Sigmoid colon (tissue), 7 donors: ENCODE results near the gene FOXP1. TPM values are rescaled to one million over a fixed set of nuclear protein-coding genes. Genes with fewer than 3 reads are reported as not detected.

ENCODE experiments used
- DNase-seq: peaks from one replicate; pipeline ENCODE4 v3.0.0-alpha.2; 2019
- H3K27ac ChIP-seq, 4 donors: fragments of 200-600 bp; sonication (generic); one replicate each; pipeline ENCODE4 v1.5.1; 2016 to 2019; ENCODE audit warnings: mild to moderate bottlenecking in 1 of 4
- H3K27me3 ChIP-seq, 3 donors: fragments of 200-600 bp; sonication (generic); one replicate each; pipeline ENCODE4 v1.5.1; 2019; ENCODE audit warnings: mild to moderate bottlenecking in 1 of 3
- H3K36me3 ChIP-seq, 4 donors: fragments of 200-600 bp; sonication (generic); one replicate each; pipeline ENCODE4 v1.5.1; 2016 to 2019
- H3K4me1 ChIP-seq, 4 donors: fragments of 200-600 bp; sonication (generic); one replicate each; pipeline ENCODE4 v1.5.1; 2017 to 2019
- H3K4me3 ChIP-seq, 4 donors: fragments of 200-600 bp; sonication (generic); one replicate each; pipeline ENCODE4 v1.5.1; 2017 to 2019; ENCODE audit warnings: mild to moderate bottlenecking in 2 of 4, moderate library complexity in 1 of 4
- H3K9me3 ChIP-seq, 4 donors: fragments of 200-600 bp in 3 of 4; sonication (generic) in 3 of 4; one replicate each; pipeline versions ENCODE4 v1.5.1 to v1.6.1; 2013 to 2019
- EP300 ChIP-seq, 4 donors: sonication (generic); formaldehyde crosslinking; IDR thresholded peaks; one replicate each; pipeline ENCODE4 v1.6.1; 2017; ENCODE audit warnings: antibody characterized with exemption in 4 of 4
- POLR2A ChIP-seq, 2 donors: fragments of 450-650 bp; IDR thresholded peaks; one replicate each; pipeline ENCODE4 v1.6.1; 2016; ENCODE audit warnings: antibody characterized with exemption in 2 of 2, mild to moderate bottlenecking in 2 of 2, moderate library complexity in 2 of 2
- POLR2AphosphoS5 ChIP-seq, 4 donors: sonication (generic); formaldehyde crosslinking; IDR thresholded peaks; one replicate each; pipeline ENCODE4 v1.6.1; 2017; ENCODE audit warnings: antibody characterized with exemption in 4 of 4
- WGBS, 2 donors: extraction: QIAGEN DNeasy Blood & Tissue Kit; methylation state at CpG; one replicate each; pipeline ENCODE4 v1.1.7; 2013; 5-methylcytosine and 5-hydroxymethylcytosine counted together
- intact Hi-C: fragments of 100-400 bp; cut with DNase I; formaldehyde crosslinking; loops from one replicate; pipeline ENCODE4 v1.15.1; 2023
- polyA plus RNA-seq, 3 donors: library from polyadenylated mRNA; stranded (reverse); fragments of 200-250 nt; gene quantifications; one replicate each; pipeline ENCODE4 v1.2.3, GENCODE V29; 2013
- total RNA-seq, 4 donors: library from RNA; depleted of rRNA; stranded (reverse); fragments of >200 nt; gene quantifications; one replicate each; pipeline ENCODE4 v1.1.0, GENCODE V29; 2016
- TF ChIP-seq, protein P1 (sequence below), 4 experiments: fragments of 450-650 bp in 3 of 4; fragments of 200-600 bp in 1 of 4; IDR thresholded peaks; one replicate each; pipeline ENCODE4 v1.5.1; 2016 to 2019; ENCODE audit warnings: antibody characterized with exemption in 4 of 4, mild to moderate bottlenecking in 3 of 4, moderate library complexity in 2 of 4
- donor health status: healthy with polysubstance abuse.
- donor health status: Bipolar disorder and iron deficiency.
- donor health status: healthy.

FOXP1 gene
- total and polyA plus RNA-seq, 7 donors: 13.8 to 232 (median 139) TPM

DNA sequence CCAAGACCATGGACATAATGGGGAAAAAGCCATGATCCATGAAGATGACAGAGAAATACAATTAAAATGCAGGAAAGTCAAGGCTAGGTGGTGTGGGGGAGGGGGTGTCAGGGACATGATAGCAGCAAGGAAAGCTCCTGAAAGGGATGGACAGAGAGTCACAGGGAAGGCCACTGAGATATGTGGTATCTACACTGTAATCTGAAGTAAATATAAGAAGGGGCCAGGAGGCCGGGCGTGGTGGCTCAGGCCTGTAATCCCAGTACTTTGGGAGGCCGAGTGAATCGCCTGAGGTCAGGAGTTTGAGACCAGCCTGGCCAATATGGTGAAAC, 62.5 kb downstream of the FOXP1 start:
- no peak for DNase-seq
- H3K9me3 ChIP-seq: no peaks in the 10 kb centered on the region
- peaks cover 0 to 30% (median 10%) of the 10 kb centered on the region in 4 donors for H3K4me1 ChIP-seq
- H3K36me3 ChIP-seq: no peaks in the 10 kb centered on the region
- H3K27me3 ChIP-seq: no peaks in the 10 kb centered on the region
- H3K4me3 ChIP-seq: no peak overlapping the region
- no peak for TF ChIP-seq POLR2AphosphoS5 (IDR thresholded peaks at IDR 0.05)
- intact Hi-C loops: no loop called here
- WGBS, 2 donors: 90 to 96% methylated on average over 4 of the region's 4 CpGs
- H3K27ac ChIP-seq: no peak overlapping the region

DNA sequence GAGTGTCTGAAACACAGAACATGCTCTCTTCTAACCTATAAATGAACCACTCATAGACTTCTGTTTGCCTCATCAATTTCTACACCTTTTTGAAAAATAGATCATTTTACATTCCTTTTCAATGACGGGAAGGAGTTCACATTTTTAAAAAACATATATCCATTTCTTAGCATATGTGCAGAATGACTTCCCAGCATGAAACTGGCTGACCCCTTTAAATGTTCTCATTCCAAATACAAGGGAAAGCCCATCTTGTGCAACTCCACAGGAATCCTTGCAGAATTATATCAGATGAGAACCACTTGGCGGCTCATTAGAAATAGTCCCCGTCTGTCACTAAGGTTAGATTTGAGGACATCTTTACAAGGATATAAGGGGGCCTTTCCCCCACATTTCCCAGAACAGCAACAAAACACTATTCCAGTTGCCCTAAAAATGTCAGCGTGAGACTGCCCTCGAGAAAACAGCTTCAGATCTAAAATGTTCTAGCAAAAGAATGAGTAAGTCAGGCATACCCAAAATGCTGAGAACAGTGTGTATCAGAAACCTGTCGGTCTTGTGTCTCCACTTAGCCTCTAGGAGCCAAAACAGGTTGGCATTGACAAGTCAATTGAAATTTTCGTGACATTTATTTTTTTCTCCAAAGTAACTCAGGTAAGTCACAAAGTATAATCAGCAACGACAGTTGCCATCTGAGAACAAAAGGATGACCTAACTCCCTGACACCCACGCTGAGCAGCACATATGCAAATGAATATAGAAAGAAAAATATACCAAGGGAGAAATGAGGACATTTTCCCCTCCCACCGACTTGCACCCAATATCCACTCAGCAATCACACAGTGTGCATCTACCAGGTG, 63.1 kb downstream of the FOXP1 start:
- H3K36me3 ChIP-seq: no peaks in the 10 kb centered on the region
- no peak overlapping the region for H3K4me3 ChIP-seq
- intact Hi-C loops: no loop called here
- WGBS, 2 donors: 85 to 93% methylated on average over 10 of the region's 10 CpGs
- DNase-seq: no peak
- TF ChIP-seq POLR2A (IDR thresholded peaks at IDR 0.05): no peak
- peaks cover 0 to 36% (median 13%) of the 10 kb centered on the region in 4 donors for H3K4me1 ChIP-seq
- H3K27me3 ChIP-seq: no peaks in the 10 kb centered on the region
- no peaks in the 10 kb centered on the region for H3K9me3 ChIP-seq
- no peak overlapping the region for H3K27ac ChIP-seq

DNA sequence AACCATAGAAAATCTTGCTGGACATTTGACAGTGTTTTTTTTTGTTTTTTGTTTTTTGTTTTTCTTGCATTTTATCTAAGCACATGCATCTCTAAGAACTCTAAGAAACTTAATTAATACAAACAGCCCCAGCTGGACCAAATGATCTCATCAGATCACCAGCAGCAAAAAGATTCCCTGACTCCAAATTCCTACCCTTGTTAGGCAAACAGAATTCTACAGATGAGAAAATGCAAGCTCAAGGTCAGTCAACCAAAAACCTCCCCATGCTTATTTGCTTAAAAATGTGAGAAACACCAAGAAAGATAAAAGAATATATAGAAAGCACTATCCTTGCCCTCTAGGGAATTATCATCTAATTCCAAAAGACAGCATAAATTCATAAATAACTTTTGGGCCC, 65.4 kb downstream of the FOXP1 start:
- DNase-seq: no peak
- no peaks in the 10 kb centered on the region for H3K36me3 ChIP-seq
- H3K4me3 ChIP-seq: no peak overlapping the region
- H3K27me3 ChIP-seq: no peaks in the 10 kb centered on the region
- H3K27ac ChIP-seq: no peak overlapping the region
- H3K9me3 ChIP-seq: no peaks in the 10 kb centered on the region
- no peak for TF ChIP-seq POLR2A (IDR thresholded peaks at IDR 0.05)
- no peak for TF ChIP-seq EP300 (IDR thresholded peaks at IDR 0.05)
- TF ChIP-seq, protein P1, sequence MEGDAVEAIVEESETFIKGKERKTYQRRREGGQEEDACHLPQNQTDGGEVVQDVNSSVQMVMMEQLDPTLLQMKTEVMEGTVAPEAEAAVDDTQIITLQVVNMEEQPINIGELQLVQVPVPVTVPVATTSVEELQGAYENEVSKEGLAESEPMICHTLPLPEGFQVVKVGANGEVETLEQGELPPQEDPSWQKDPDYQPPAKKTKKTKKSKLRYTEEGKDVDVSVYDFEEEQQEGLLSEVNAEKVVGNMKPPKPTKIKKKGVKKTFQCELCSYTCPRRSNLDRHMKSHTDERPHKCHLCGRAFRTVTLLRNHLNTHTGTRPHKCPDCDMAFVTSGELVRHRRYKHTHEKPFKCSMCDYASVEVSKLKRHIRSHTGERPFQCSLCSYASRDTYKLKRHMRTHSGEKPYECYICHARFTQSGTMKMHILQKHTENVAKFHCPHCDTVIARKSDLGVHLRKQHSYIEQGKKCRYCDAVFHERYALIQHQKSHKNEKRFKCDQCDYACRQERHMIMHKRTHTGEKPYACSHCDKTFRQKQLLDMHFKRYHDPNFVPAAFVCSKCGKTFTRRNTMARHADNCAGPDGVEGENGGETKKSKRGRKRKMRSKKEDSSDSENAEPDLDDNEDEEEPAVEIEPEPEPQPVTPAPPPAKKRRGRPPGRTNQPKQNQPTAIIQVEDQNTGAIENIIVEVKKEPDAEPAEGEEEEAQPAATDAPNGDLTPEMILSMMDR (IDR thresholded peaks at IDR 0.05): no peak
- TF ChIP-seq POLR2AphosphoS5 (IDR thresholded peaks at IDR 0.05): no peak
- peaks cover 0 to 48% (median 20%) of the 10 kb centered on the region in 4 donors for H3K4me1 ChIP-seq
- intact Hi-C loops: no loop called here

DNA sequence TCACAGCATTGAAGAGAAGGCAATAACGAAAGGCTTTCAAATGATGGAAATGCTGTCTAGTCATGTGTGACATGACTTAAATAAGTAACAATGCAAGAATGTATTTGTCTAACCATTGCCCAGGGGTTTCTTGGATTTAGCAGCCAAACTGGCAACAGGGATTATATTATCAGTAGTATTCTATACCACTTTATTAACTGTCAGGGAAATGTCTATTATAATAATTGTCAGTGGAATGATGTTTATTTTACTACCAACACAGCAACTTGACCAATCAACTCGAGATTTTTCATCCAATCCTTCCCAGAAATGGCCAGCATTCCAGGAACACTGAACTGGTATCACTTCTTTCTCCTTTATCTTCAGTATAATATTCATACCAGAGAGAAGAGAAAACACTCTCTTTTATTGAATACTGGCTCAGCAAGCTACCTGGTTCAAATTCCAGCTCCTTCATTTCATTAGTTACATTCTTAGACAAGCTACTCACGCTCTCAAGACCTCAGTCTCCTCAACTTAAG, 66.2 kb downstream of the FOXP1 start:
- Histone ChIP-seq H3K4me3 (no peak overlapping the region), H3K9me3 (no peaks in the 10 kb centered on the region), H3K36me3 (no peaks in the 10 kb centered on the region), H3K27ac (peak overlapping the region in 1 of 4 donors; percentile 65), H3K4me1 (peaks cover 0 to 48% (median 20%) of the 10 kb centered on the region in 4 donors), H3K27me3 (no peaks in the 10 kb centered on the region)
- intact Hi-C loops: no loop called here
- TF ChIP-seq POLR2A (IDR thresholded peaks at IDR 0.05) (no peak), EP300 (IDR thresholded peaks at IDR 0.05) (no peak), POLR2AphosphoS5 (IDR thresholded peaks at IDR 0.05) (no peak)
- TF ChIP-seq, protein P1 (IDR thresholded peaks at IDR 0.05): no peak
- 85 to 88% methylated on average over 3 of the region's 3 CpGs for WGBS, 2 donors
- no peak for DNase-seq

DNA sequence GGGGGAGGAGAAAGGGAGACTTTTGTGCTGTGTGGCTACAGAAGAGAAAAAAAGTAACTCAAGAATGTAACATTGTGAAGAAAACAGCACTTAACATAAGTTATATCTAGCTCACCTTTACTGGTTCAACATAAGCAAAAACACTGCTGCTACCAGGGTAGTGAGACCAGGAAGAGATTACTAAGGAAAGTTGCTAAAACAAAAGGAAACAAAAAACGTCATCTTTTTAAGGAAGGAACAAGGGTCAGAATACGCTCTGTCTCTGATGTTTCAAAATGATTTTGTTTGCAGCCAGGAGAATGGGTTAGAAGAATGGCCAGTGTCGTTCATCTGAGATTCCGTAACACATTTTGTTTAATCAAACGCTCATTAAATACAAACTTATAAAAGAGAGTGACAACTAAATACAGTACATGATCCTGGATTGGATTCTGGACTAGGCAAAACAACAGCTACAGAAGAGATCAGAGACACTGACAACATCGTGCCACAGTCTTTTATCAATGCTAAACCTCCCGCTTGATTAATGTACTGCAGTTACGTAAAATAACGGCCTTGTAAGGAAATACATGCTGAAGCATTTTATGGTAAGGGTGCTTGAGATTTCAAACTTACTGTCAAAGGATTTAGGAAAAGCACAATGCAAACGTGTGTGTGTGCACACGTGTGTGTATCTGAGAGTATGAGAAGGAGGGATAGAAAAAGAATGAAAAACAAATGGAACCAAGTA, 67.7 kb downstream of the FOXP1 start:
- TF ChIP-seq EP300 (IDR thresholded peaks at IDR 0.05): no peak
- TF ChIP-seq, protein P1 (IDR thresholded peaks at IDR 0.05): no peak
- no peak for TF ChIP-seq POLR2A (IDR thresholded peaks at IDR 0.05)
- no peak for TF ChIP-seq POLR2AphosphoS5 (IDR thresholded peaks at IDR 0.05)
- H3K27me3 ChIP-seq: no peaks in the 10 kb centered on the region
- 24 to 61% methylated on average over 11 of the region's 11 CpGs for WGBS, 2 donors
- peak overlapping the region in 2 of 4 donors; percentile 15 to 20 for H3K4me3 ChIP-seq
- no peaks in the 10 kb centered on the region for H3K36me3 ChIP-seq
- H3K27ac ChIP-seq: peak overlapping the region; percentile 5 to 66 (median 44)
- no peak for DNase-seq
- intact Hi-C loops: no loop called here
- H3K9me3 ChIP-seq: no peaks in the 10 kb centered on the region
- H3K4me1 ChIP-seq: peaks cover 0 to 61% (median 31%) of the 10 kb centered on the region in 4 donors
